Endothelial cell of hepatic sinusoid (primary cell): ENCODE data around the gene TEDC2.

Experiments
- in situ Hi-C: cut with HindIII; loops from 2 replicates; pipeline ENCODE4 v1.10.0; 2017; ENCODE audit warnings: low sequenced_read_pairs

TEDC2 gene

GRCh38 chr16:2436110-2436509 is 23.8 kb upstream of the TEDC2 start:
- in situ Hi-C loops, result loop anchor here (25.0 kb wide), 1 partner anchor 274 kb away; the partner anchor contains the start of gene TRAF7

- in situ Hi-C loops, result loop anchor here (25.0 kb wide), 1 partner anchor 275 kb away; the partner anchor contains the start of gene TRAF7
These were observed 22.7 kb upstream of the TEDC2 start for GRCh38 chr16:2437032-2437790.

GRCh38 chr16:2438121-2438520 is 21.8 kb upstream of the TEDC2 start:
- in situ Hi-C loops, result loop anchor here (25.0 kb wide), 1 partner anchor 276 kb away; the partner anchor contains the start of gene TRAF7

GRCh38 chr16:2439598-2439997 is 20.3 kb upstream of the TEDC2 start:
- in situ Hi-C loops, result loop anchor here (25.0 kb wide), 1 partner anchor 277 kb away; the partner anchor contains the start of gene TRAF7

GRCh38 chr16:2441143-2441804 is 18.6 kb upstream of the TEDC2 start:
- in situ Hi-C loops, result loop anchor here (25.0 kb wide), 1 partner anchor 279 kb away; the partner anchor contains the start of gene TRAF7

GRCh38 chr16:2443555-2443954 is 16.4 kb upstream of the TEDC2 start:
- in situ Hi-C loops, result loop anchor here (25.0 kb wide), 1 partner anchor 281 kb away; the partner anchor contains the start of gene TRAF7

GRCh38 chr16:2447920-2448583 is 11.9 kb upstream of the TEDC2 start:
- in situ Hi-C loops, result loop anchor here (25.0 kb wide), 1 partner anchor 286 kb away; the partner anchor contains the start of gene TRAF7

GRCh38 chr16:2449118-2449517 is 10.8 kb upstream of the TEDC2 start:
- in situ Hi-C loops, result loop anchor here (25.0 kb wide), 1 partner anchor 287 kb away; the partner anchor contains the start of gene TRAF7

GRCh38 chr16:2450535-2450934 is 9.4 kb upstream of the TEDC2 start:
- in situ Hi-C loops, result no loop called here

GRCh38 chr16:2450975-2451381 is 8.9 kb upstream of the TEDC2 start:
- in situ Hi-C loops, result no loop called here

- in situ Hi-C loops, result no loop called here
These were observed 8.0 kb upstream of the TEDC2 start for GRCh38 chr16:2451851-2452320.

GRCh38 chr16:2452650-2453049 is 7.3 kb upstream of the TEDC2 start:
- in situ Hi-C loops, result no loop called here

GRCh38 chr16:2455081-2455845 is 4.6 kb upstream of the TEDC2 start:
- in situ Hi-C loops, result no loop called here

- in situ Hi-C loops, result no loop called here
These were observed 3.3 kb upstream of the TEDC2 start for GRCh38 chr16:2456551-2457153.

- in situ Hi-C loops, result no loop called here
These were observed 2.6 kb upstream of the TEDC2 start for GRCh38 chr16:2457267-2457666.

GRCh38 chr16:2457946-2458345 is 2.0 kb upstream of the TEDC2 start:
- in situ Hi-C loops, result no loop called here

- in situ Hi-C loops, result no loop called here
These were observed 842 bp upstream of the TEDC2 start for GRCh38 chr16:2458887-2459646.

- in situ Hi-C loops, result no loop called here
These were observed 443 bp downstream of the TEDC2 start for GRCh38 chr16:2460391-2460713.

GRCh38 chr16:2460916-2461315 is 1.0 kb downstream of the TEDC2 start:
- in situ Hi-C loops, result no loop called here
